Measurements from ENCODE around the gene NRXN3.

GRCh38 chr14:79281244-79282152 is 1111.3 kb downstream of the NRXN3 start:
- TF ChIP-seq CTCF (conservative IDR thresholded peaks at IDR 0.05 in 1 of 2, IDR thresholded peaks at IDR 0.05 in 1 of 2; ENCODE audit: extremely low read depth in 1 of 2, insufficient read depth in 1 of 2, low read depth in 1 of 2, low read length in 2 of 2), result no peak
- TF ChIP-seq EZH2 (IDR thresholded peaks at IDR 0.05; ENCODE audit: borderline replicate concordance, low read length), result no peak

Measured in mammary epithelial cell (primary cell).